K562 (cell line): ENCODE measurements around the gene SKIDA1. TPM values are rescaled to one million over a fixed set of nuclear protein-coding genes. Genes with fewer than 3 reads are reported as not detected.

Experiments
- ATAC-seq: fragments of 200-7000 bp; cut with Tn5 transposase; 3 replicates; pipeline ENCODE4 v1.9.1; 2020; ENCODE audit warnings: moderate library complexity
- BruUV-seq: library from RNA; stranded (reverse); fragments of 400-500 nt; replicated peaks from 2 replicates; lab custom pipeline; 2021; lab: Mats Ljungman, UMichigan
- CTCF ChIA-PET: fragments of 300-600 bp; formaldehyde crosslinking; extraction: SDS; loops from one replicate; lab custom pipeline; 2021; ENCODE audit warnings: low intra/inter-chr PET ratio; lab: Yijun Ruan, JAX
- POLR2A ChIA-PET: fragments of 300-600, 350-650 bp; sonication (Branson Sonifier 250); formaldehyde crosslinking; extraction: SDS; loops from one replicate; lab custom pipeline; 2021; ENCODE audit warnings: antibody characterized with exemption, inconsistent platforms; lab: Yijun Ruan, JAX
- DNase-seq, 4 experiments: peaks; one replicate each; pipeline versions ENCODE4 v3.0.0 to v3.0.0-alpha.2; 2011 to 2018; ENCODE audit warnings: low spot score in 3 of 4, mixed read lengths in 3 of 4; ENCODE audit errors: extremely low read depth in 1 of 4
- FAIRE-seq: peaks from 2 replicates; lab custom pipeline; 2011; peaks lifted over from hg19 to GRCh38; lab: Jason Lieb, UNC
- H2AFZ ChIP-seq: 2 replicates; pipeline ENCODE4 v1.6.0; 2011; ENCODE audit warnings: low read depth, low read length, control low read depth, inconsistent platforms
- H3K27ac ChIP-seq: fragments of 200-600 bp; 3 replicates; pipeline ENCODE4 v1.8.0; 2011; ENCODE audit warnings: low read depth, mild to moderate bottlenecking, control low read depth, inconsistent platforms, low read length, moderate library complexity, mixed read lengths; ENCODE audit errors: extremely low read depth
- H3K27me3 ChIP-seq, 2 experiments: fragments of 300-600 bp in 1 of 2; 2 replicates in 1 of 2; 3 replicates in 1 of 2; pipeline versions ENCODE4 v1.6.0 to v1.8.0; 2011; ENCODE audit warnings: inconsistent platforms in 2 of 2, low read length in 2 of 2, mild to moderate bottlenecking in 1 of 2, mixed read lengths in 1 of 2, moderate library complexity in 1 of 2; ENCODE audit not compliant: control insufficient read depth in 2 of 2, insufficient read depth in 2 of 2
- H3K36me3 ChIP-seq: fragments of 300-600 bp; 3 replicates; pipeline ENCODE4 v1.8.0; 2011; ENCODE audit warnings: mild to moderate bottlenecking, low read length, inconsistent platforms; ENCODE audit not compliant: control insufficient read depth, insufficient read depth
- H3K4me1 ChIP-seq, 2 experiments: fragments of 200-600 bp in 1 of 2; replicated peaks in 1 of 2; 2 replicates in 1 of 2; 3 replicates in 1 of 2; pipeline versions ENCODE4 v1.5.1 to v1.8.0; 2011; ENCODE audit warnings: inconsistent platforms in 2 of 2, low read length in 2 of 2, mild to moderate bottlenecking in 1 of 2, mixed read lengths in 1 of 2, moderate library complexity in 1 of 2; ENCODE audit not compliant: control insufficient read depth in 2 of 2, insufficient read depth in 2 of 2
- H3K4me2 ChIP-seq: 2 replicates; pipeline ENCODE4 v1.6.1; 2011; ENCODE audit warnings: low read length, control low read depth, inconsistent platforms, mixed read lengths; ENCODE audit not compliant: insufficient read depth
- H3K4me3 ChIP-seq: fragments of 200-600 bp; sonication (generic), shearing (Covaris generic); 2 replicates; pipeline ENCODE4 v1.5.1; 2016; ENCODE audit warnings: control low read depth, inconsistent platforms
- H3K79me2 ChIP-seq: fragments of 200-600 bp; 3 replicates; pipeline ENCODE4 v1.8.0; 2011; ENCODE audit warnings: low read length, inconsistent platforms; ENCODE audit not compliant: control insufficient read depth, insufficient read depth
- H3K9ac ChIP-seq, 2 experiments: 2 replicates each; pipeline versions ENCODE4 v1.6.0 to v1.6.1; 2011; ENCODE audit warnings: low read depth in 2 of 2, low read length in 2 of 2, control low read depth in 1 of 2, inconsistent platforms in 1 of 2, mild to moderate bottlenecking in 1 of 2, mixed read lengths in 1 of 2; ENCODE audit not compliant: insufficient read depth in 1 of 2
- H3K9me1 ChIP-seq: one replicate; pipeline ENCODE4 v1.6.0; 2011; ENCODE audit warnings: inconsistent platforms, mild to moderate bottlenecking, low read length, moderate library complexity; ENCODE audit not compliant: control insufficient read depth, insufficient read depth
- H3K9me3 ChIP-seq: replicated peaks from 2 replicates; pipeline ENCODE4 v1.5.1; 2011; ENCODE audit warnings: low read depth, low read length, inconsistent platforms; ENCODE audit not compliant: control insufficient read depth, insufficient read depth
- H4K20me1 ChIP-seq: replicated peaks from 2 replicates; pipeline ENCODE4 v1.6.1; 2011; ENCODE audit warnings: low read length, inconsistent platforms, mixed read lengths; ENCODE audit not compliant: control insufficient read depth, insufficient read depth
- CBFA2T3 ChIP-seq: fragments of 450-650 bp; IDR thresholded peaks from 2 replicates; pipeline ENCODE4 v1.6.1; 2017
- CHD1 ChIP-seq: fragments of 200-600 bp; sonication (generic); IDR thresholded peaks from one replicate; pipeline ENCODE4 v1.6.1; 2012; ENCODE audit warnings: mild to moderate bottlenecking, moderate library complexity, low read length, inconsistent platforms
- DIDO1 ChIP-seq: fragments of 450-650 bp; IDR thresholded peaks from 2 replicates; pipeline ENCODE4 v1.6.1; 2016; ENCODE audit warnings: low read depth, missing biosample characterization, missing genetic modification characterization
- ELF4 ChIP-seq: fragments of 450-650 bp; formaldehyde crosslinking; IDR thresholded peaks from 2 replicates; pipeline ENCODE4 v1.4.0; 2022; ENCODE audit warnings: missing genetic modification characterization
- EP400 ChIP-seq: fragments of 450-650 bp; IDR thresholded peaks from 2 replicates; pipeline ENCODE4 v1.6.1; 2017; ENCODE audit warnings: antibody characterized with exemption, mild to moderate bottlenecking, moderate library complexity
- MTA3 ChIP-seq: fragments of 450-650 bp; formaldehyde crosslinking; IDR thresholded peaks from 2 replicates; pipeline ENCODE4 v1.6.1; 2017; ENCODE audit warnings: mild to moderate bottlenecking, borderline replicate concordance
- RB1 ChIP-seq: fragments of 450-650 bp; IDR thresholded peaks from 2 replicates; pipeline ENCODE4 v1.6.1; 2017; ENCODE audit warnings: low read depth, mild to moderate bottlenecking
- SRF ChIP-seq, 2 experiments: fragments of 250-450, 450-650 bp in 1 of 2; sonication (Bioruptor Pico) in 1 of 2; sonication (generic) in 1 of 2; formaldehyde crosslinking; IDR thresholded peaks; 2 replicates each; pipeline versions ENCODE4 v1.5.0 to v1.5.1; 2020 to 2022; ENCODE audit warnings: mild to moderate bottlenecking in 1 of 2, missing genetic modification reagents in 1 of 2
- TEAD1 ChIP-seq, 2 experiments: fragments of 450-650 bp in 1 of 2; sonication (generic) in 1 of 2; formaldehyde crosslinking; IDR thresholded peaks; 2 replicates each; pipeline versions ENCODE4 v1.4.0 to v1.8.0; 2020 to 2022; ENCODE audit warnings: mild to moderate bottlenecking in 2 of 2, missing genetic modification reagents in 1 of 2
- U2AF2 ChIP-seq: fragments of 200-400 bp; formaldehyde crosslinking; optimal IDR thresholded peaks from 2 replicates; pipeline ENCODE3; 2017; ENCODE audit warnings: low read depth, mild to moderate bottlenecking, low read length
- ZNF316 ChIP-seq: fragments of 450-650 bp; IDR thresholded peaks from 2 replicates; pipeline ENCODE4 v1.6.1; 2016
- ZNF507 ChIP-seq: conservative IDR thresholded peaks from 2 replicates; pipeline ENCODE4 v1.6.1; 2017; ENCODE audit warnings: missing genetic modification characterization, missing compliant biosample characterization
- WGBS: fragments of 100-300 bp; shearing (Covaris generic); methylation state at CpG from one replicate; pipeline ENCODE4 v1.1.6; 2016; ENCODE audit warnings: low coverage, mixed read lengths; ENCODE audit not compliant: insufficient coverage; ENCODE audit errors: missing lambda C conversion rate; 5-methylcytosine and 5-hydroxymethylcytosine counted together
- in situ Hi-C: fragments of 300-500 bp; cut with MboI; formaldehyde crosslinking; loops from 4 replicates; pipeline ENCODE4 v1.15.0; 2018; ENCODE audit warnings: inconsistent platforms, mixed read lengths
- intact Hi-C: fragments of 100-400 bp; cut with micrococcal nuclease; formaldehyde crosslinking; loops from 2 replicates; pipeline ENCODE4 v1.14.2; 2022
- polyA plus RNA-seq, 8 experiments: library from polyadenylated mRNA; depleted of rRNA in 4 of 8; stranded (reverse) in 5 of 8; unstranded in 3 of 8; fragments of >200 nt; fragmentation: Nextera tagmentation in 2 of 8; fragmentation: Illumina TruSeq in 1 of 8; extraction: Ambion mirVana in 2 of 8; extraction: Trizol in 1 of 8; gene quantifications; 2 replicates each; pipeline versions ENCODE4 v1.2.1 to v1.2.3, GENCODE V29; 2011 to 2014; ENCODE audit warnings: inconsistent platforms in 1 of 8, missing spikeins in 1 of 8
- total RNA-seq, 7 experiments: library from RNA; depleted of rRNA in 6 of 7; stranded (reverse); fragments of >200 nt in 6 of 7; fragmentation: Illumina TruSeq in 2 of 7; extraction: Trizol in 2 of 7; gene quantifications; 2 replicates each; pipeline versions ENCODE4 v1.2.1 to v1.2.3, GENCODE V29; 2011 to 2021; ENCODE audit warnings: low replicate concordance in 1 of 7
- TF ChIP-seq, protein P1 (sequence below): fragments of 450-650 bp; conservative IDR thresholded peaks from 2 replicates; pipeline ENCODE4 v1.6.1; 2016; ENCODE audit warnings: missing genetic modification characterization, low read depth, mild to moderate bottlenecking, missing compliant biosample characterization, moderate library complexity
- TF ChIP-seq, protein P2 (sequence below): fragments of 250-450 bp; sonication (Bioruptor Pico); IDR thresholded peaks from 2 replicates; pipeline ENCODE4 v1.8.0; 2021; ENCODE audit warnings: moderate library complexity, mild to moderate bottlenecking, inconsistent platforms
- TF ChIP-seq, protein P3 (sequence below), 2 experiments: fragments of 250-450 bp in 1 of 2; fragments of 450-650 bp in 1 of 2; sonication (Bioruptor Pico) in 1 of 2; IDR thresholded peaks; 2 replicates each; pipeline versions ENCODE4 v1.6.1 to v1.8.0; 2016 to 2021; ENCODE audit warnings: mild to moderate bottlenecking in 2 of 2, moderate library complexity in 2 of 2, missing compliant biosample characterization in 1 of 2, missing genetic modification characterization in 1 of 2
- TF ChIP-seq, protein P4 (sequence below): fragments of 450-650 bp; formaldehyde crosslinking; IDR thresholded peaks from 2 replicates; pipeline ENCODE4 v1.4.0; 2022; ENCODE audit warnings: mild to moderate bottlenecking, moderate library complexity
- TF ChIP-seq, protein P5 (sequence below): fragments of 250-450 bp; sonication (Bioruptor Pico); IDR thresholded peaks from 2 replicates; pipeline ENCODE4 v1.9.0; 2021; ENCODE audit warnings: mild to moderate bottlenecking

SKIDA1 gene
- total and polyA plus RNA-seq, 9 of the 15 experiments (the other 6 are each of a cell fraction or from before 2014, with no cell fraction given): 0.05 to 1.1 (median 0.42) TPM

DNA sequence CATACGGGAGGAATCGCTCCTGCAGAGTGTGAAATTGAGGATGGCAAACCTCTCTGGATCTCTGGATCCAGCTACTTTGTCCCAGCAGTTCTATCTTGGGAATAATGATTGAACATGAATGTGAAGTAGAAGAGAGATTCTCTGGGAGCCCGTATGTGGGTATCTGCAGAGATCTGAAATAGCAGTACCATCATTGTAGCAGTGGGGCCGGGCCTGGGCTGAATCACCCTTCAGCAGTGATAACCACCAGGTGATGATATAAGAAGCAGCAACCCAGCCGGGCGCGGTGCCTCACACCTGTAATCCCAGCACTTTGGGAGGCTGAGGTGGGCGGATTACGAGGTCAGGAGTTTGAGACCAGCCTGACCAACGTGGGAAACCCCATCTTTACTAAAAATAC is 51.9 kb downstream of the SKIDA1 start (continued):
- TF ChIP-seq, protein P1, sequence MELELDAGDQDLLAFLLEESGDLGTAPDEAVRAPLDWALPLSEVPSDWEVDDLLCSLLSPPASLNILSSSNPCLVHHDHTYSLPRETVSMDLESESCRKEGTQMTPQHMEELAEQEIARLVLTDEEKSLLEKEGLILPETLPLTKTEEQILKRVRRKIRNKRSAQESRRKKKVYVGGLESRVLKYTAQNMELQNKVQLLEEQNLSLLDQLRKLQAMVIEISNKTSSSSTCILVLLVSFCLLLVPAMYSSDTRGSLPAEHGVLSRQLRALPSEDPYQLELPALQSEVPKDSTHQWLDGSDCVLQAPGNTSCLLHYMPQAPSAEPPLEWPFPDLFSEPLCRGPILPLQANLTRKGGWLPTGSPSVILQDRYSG (tag): no peak
- TF ChIP-seq, protein P2, sequence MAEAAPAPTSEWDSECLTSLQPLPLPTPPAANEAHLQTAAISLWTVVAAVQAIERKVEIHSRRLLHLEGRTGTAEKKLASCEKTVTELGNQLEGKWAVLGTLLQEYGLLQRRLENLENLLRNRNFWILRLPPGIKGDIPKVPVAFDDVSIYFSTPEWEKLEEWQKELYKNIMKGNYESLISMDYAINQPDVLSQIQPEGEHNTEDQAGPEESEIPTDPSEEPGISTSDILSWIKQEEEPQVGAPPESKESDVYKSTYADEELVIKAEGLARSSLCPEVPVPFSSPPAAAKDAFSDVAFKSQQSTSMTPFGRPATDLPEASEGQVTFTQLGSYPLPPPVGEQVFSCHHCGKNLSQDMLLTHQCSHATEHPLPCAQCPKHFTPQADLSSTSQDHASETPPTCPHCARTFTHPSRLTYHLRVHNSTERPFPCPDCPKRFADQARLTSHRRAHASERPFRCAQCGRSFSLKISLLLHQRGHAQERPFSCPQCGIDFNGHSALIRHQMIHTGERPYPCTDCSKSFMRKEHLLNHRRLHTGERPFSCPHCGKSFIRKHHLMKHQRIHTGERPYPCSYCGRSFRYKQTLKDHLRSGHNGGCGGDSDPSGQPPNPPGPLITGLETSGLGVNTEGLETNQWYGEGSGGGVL (CRISPR knock-in tag): no peak
- no peak for TF ChIP-seq EP400
- no peak for TF ChIP-seq DIDO1 (tag)

DNA sequence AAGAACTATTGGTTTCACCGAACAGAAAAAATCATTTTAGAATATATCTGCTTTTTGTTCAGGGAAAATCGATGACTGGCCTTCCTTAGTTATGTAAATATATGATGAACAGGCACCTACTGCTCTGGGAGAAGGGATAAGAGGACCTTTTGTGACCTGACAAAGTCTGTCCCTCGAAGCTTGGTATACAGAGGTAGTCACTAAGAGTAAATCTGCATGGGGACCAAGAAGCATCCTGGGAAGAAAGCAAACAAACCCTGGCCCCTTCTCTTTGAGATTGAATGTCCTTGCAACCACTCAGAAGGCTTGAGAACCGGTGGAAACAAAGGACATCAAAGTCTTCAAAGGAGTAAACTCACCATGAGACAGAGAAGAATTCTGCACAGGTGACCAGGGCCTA is 52.3 kb downstream of the SKIDA1 start:
- CTCF ChIA-PET: no interaction called here
- no peaks in the 10 kb centered on the region for H3K79me2 ChIP-seq
- H3K27ac ChIP-seq: no peak overlapping the region
- intact Hi-C loops: no loop called here
- no peak overlapping the region for H3K4me3 ChIP-seq
- DNase-seq: no peak
- no peaks in the 10 kb centered on the region for H3K9me3 ChIP-seq
- H3K36me3 ChIP-seq: no peaks in the 10 kb centered on the region
- ATAC-seq: no peak
- H2AFZ ChIP-seq: no peak overlapping the region
- no peak for FAIRE-seq
- no peaks in the 10 kb centered on the region; a peak in 1 of 5 replicates for H3K4me1 ChIP-seq
- no peaks in the 10 kb centered on the region for H4K20me1 ChIP-seq
- in situ Hi-C loops: no loop called here
- 5% methylated on average over 4 of the region's 4 CpGs for WGBS
- H3K4me2 ChIP-seq: no peak overlapping the region
- no peaks in the 10 kb centered on the region for H3K9me1 ChIP-seq
- POLR2A ChIA-PET: interaction anchor here (0.6 kb wide), 1 partner anchor 613 kb away, joined by 4 read pairs; no protein-coding TSS in a partner anchor
- no peak overlapping the region for H3K9ac ChIP-seq
- BruUV-seq: no TSS peak
- peaks cover 2 to 14% of the 10 kb centered on the region in 2 experiments; a peak in 3 of 5 replicates for H3K27me3 ChIP-seq
- TF ChIP-seq SRF (CRISPR knock-in tag; IDR thresholded peaks at IDR 0.05): no peak
- no peak for TF ChIP-seq TEAD1 (CRISPR knock-in tag; IDR thresholded peaks at IDR 0.05)
- TF ChIP-seq ZNF316: no peak
- no peak for TF ChIP-seq CHD1
- no peak for TF ChIP-seq MTA3
- no peak for TF ChIP-seq ELF4 (CRISPR knock-in tag)
- no peak for TF ChIP-seq U2AF2
- TF ChIP-seq, protein P3, sequence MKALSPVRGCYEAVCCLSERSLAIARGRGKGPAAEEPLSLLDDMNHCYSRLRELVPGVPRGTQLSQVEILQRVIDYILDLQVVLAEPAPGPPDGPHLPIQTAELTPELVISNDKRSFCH (CRISPR knock-in tag; IDR thresholded peaks at IDR 0.05): no peak
- TF ChIP-seq, protein P3 (tag; IDR thresholded peaks at IDR 0.05): no peak
- TF ChIP-seq, protein P4, sequence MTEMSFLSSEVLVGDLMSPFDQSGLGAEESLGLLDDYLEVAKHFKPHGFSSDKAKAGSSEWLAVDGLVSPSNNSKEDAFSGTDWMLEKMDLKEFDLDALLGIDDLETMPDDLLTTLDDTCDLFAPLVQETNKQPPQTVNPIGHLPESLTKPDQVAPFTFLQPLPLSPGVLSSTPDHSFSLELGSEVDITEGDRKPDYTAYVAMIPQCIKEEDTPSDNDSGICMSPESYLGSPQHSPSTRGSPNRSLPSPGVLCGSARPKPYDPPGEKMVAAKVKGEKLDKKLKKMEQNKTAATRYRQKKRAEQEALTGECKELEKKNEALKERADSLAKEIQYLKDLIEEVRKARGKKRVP (CRISPR knock-in tag): no peak
- TF ChIP-seq RB1: no peak
- TF ChIP-seq, protein P5, sequence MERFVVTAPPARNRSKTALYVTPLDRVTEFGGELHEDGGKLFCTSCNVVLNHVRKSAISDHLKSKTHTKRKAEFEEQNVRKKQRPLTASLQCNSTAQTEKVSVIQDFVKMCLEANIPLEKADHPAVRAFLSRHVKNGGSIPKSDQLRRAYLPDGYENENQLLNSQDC (CRISPR knock-in tag): no peak
- TF ChIP-seq CBFA2T3: no peak
- TF ChIP-seq ZNF507 (tag): no peak
